ENCODE data around the gene GTF2I. TPM values are rescaled to one million over a fixed set of nuclear protein-coding genes. Genes with fewer than 3 reads are reported as not detected.
"Not testable (repeated sequence)": the region's sequence is repeated elsewhere in the genome, so short reads cannot be mapped to it uniquely, and the experiment has no call there.

The GTF2I gene
- total RNA-seq, 4 donors from 2014 or later, result 168 to 347 (median 193) TPM

DNA sequence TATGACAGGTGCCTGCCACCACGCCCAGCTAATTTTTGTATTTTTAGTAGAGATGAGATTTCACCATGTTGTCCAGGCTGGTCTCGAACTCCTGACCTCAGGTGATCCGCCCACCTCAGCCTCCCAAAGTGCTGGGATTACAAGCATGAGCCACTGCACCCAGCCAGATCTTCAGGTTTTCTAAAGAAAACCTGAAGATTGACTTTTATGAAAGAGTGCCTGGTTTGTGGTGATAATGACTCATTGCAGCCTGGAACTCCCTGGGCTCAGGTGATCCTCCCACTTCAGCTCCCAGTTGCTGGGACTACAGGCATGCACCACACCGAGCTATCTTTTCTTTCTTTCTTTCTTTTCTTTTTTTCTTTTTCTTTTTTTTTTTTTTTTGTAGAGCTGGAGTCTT lies 141.1 kb downstream of the GTF2I start:
- not testable (repeated sequence) for H3K27ac ChIP-seq, DNase-seq, H3K36me3 ChIP-seq, H3K9me3 ChIP-seq, H3K4me3 ChIP-seq, H3K4me1 ChIP-seq, H3K27me3 ChIP-seq

Other genes with a start within 250 kb of the GTF2I start
- gene GTF2IRD1, start 203.8 kb upstream of the GTF2I start, total RNA-seq, result 10 to 100 TPM in 3 of 4 donors, 1 to 10 TPM in 1; 2.8 to 27.1 (median 17.1) TPM
- gene NCF1, start 116.3 kb downstream of the GTF2I start, total RNA-seq, result 10 to 100 TPM in 1 of 4 donors, 1 to 10 TPM in 3; 1.8 to 46.2 (median 4.2) TPM
- gene GTF2IRD2, start 193.9 kb downstream of the GTF2I start, total RNA-seq, result 10 to 100 TPM; 14.9 to 46.2 (median 24.2) TPM